Right ventricle myocardium superior (tissue), 1 donor: ENCODE results near the gene TMEM97. TPM values are rescaled to one million over a fixed set of nuclear protein-coding genes. Genes with fewer than 3 reads are reported as not detected.

Experiments
- ATAC-seq: fragments of 200-7000 bp; cut with Tn5 transposase; one replicate; pipeline ENCODE4 v1.9.1; 2020; ENCODE audit warnings: mild to moderate bottlenecking; ENCODE audit not compliant: poor library complexity
- DNase-seq: peaks from one replicate; pipeline ENCODE4 v3.0.0-alpha.2; 2020
- intact Hi-C: fragments of 100-400 bp; cut with DNase I; formaldehyde crosslinking; loops from one replicate; pipeline ENCODE4 v1.11.2; 2022
- microRNA-seq: library from miRNA; unstranded; fragments of <30 nt; microRNA quantifications from one replicate; pipeline ENCODE4 v1.2.0, GENCODE V29; 2020
- total RNA-seq: library from RNA; stranded (reverse); fragmentation: NEBNext Ultra II Directional; extraction: Animal tissue kit (Norgen Biotek cat#: 25700); gene quantifications from one replicate; pipeline ENCODE4 v1.2.1, GENCODE V29; 2021
- donor health status: DM: no; HTN: yes; CAD: no; lungs with severe emphysema.

TMEM97 gene
- total RNA-seq, 1 donor from 2014 or later = 2.0 TPM

GRCh38 chr17:28372203-28372944, 53.4 kb downstream of the TMEM97 start:
- DNase-seq (peak; percentile 61), ATAC-seq (peak; percentile 13)

GRCh38 chr17:28372945-28373274, 53.9 kb downstream of the TMEM97 start:
- no peak for ATAC-seq
- intact Hi-C loops = no loop called here
- DNase-seq = no peak

More at GRCh38 chr17:28372203-28372944, 53.4 kb downstream of the TMEM97 start:
- intact Hi-C loops = no loop called here

Small RNAs within 50 kb of the gene (microRNA-seq; reads per million reads assigned to microRNA genes)
- not detected for gene MIR4723

Other genes with a start within 250 kb of the TMEM97 start
- gene IFT20, start 16.3 kb downstream of the TMEM97 start, total RNA-seq = 11.2 TPM
- gene TNFAIP1, start 16.6 kb downstream of the TMEM97 start, total RNA-seq = 33.8 TPM
- gene POLDIP2, start 38.3 kb downstream of the TMEM97 start, total RNA-seq = 158 TPM
- gene SEBOX, start 46.0 kb downstream of the TMEM97 start, total RNA-seq = not detected
- gene VTN, start 51.1 kb downstream of the TMEM97 start, total RNA-seq = 30.2 TPM
- gene SARM1, start 52.5 kb downstream of the TMEM97 start, total RNA-seq = 5.0 TPM
- gene SLC46A1, start 87.0 kb downstream of the TMEM97 start, total RNA-seq = 6.3 TPM
- gene SLC13A2, start 154.4 kb downstream of the TMEM97 start, total RNA-seq = not detected
- not detected for gene FOXN1, start 187.1 kb downstream of the TMEM97 start, total RNA-seq
- 22.6 TPM for gene UNC119, start 233.4 kb downstream of the TMEM97 start, total RNA-seq